ENCODE data around the gene CCRL2. TPM values are rescaled to one million over a fixed set of nuclear protein-coding genes. Genes with fewer than 3 reads are reported as not detected.
A peak's percentile ranks its signal among the peaks of the same experiment; 100 is the strongest.
"Not testable (repeated sequence)": the region's sequence is repeated elsewhere in the genome, so short reads cannot be mapped to it uniquely, and the experiment has no call there.

CCRL2 gene
- total RNA-seq, 2 experiments from 2014 or later: 3.1 to 3.4 TPM

- DNase-seq: no peak
- H3K4me1 Mint-ChIP-seq: peaks cover 4% of the 10 kb centered on the region
- H3K27ac Mint-ChIP-seq: no peak overlapping the region
- H3K36me3 Mint-ChIP-seq: no peaks in the 10 kb centered on the region
- H3K27me3 Mint-ChIP-seq: no peaks in the 10 kb centered on the region
- no peaks in the 10 kb centered on the region for H3K9me3 Mint-ChIP-seq
- H3K4me3 Mint-ChIP-seq: no peak overlapping the region
Observed at GRCh38 chr3:46393011-46393410, 14.0 kb upstream of the CCRL2 start.

DNA sequence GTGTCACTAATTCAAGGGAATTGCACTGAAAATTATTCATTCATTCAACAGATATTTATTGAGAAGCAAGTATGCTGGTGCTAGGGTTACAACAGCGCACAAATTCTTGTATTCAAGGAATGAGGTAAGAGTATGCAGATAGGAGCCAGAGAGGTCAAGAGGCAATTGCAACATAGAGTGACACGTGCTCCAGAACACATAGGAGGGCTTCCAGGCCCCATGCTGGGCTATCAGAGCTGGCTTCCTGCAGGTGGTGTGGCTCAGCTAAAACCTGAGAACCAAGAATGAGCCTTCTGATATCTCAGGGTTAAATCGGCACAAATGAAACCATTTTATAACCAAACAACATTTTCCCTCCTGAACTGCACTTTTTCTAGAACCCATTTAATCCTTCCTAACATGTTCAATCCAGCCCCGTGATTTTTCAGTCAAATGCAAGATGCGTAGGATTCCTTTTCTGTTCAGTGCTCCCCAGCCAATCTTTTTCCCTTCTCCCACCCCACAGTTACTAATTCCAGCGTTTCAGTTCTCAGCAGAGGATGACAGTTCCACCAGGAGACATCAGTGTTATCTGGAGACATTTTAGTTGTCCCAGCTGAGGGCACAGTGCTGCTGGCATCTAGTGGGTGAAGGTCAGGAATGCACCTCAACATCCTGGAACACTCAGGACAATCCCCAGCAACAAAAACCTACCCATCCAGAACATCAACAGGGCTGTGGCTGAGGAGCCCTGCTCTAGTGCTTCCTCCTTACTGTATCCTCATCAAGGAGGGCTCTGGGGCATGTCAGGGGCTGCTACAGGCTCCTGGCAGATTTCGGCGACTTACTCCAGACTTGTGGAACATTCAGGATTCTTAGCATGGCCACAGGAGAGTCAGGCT is 13.3 kb upstream of the CCRL2 start:
- Mint-ChIP-seq H3K27ac (no peak overlapping the region), H3K4me3 (no peak overlapping the region), H3K9me3 (no peaks in the 10 kb centered on the region), H3K36me3 (no peaks in the 10 kb centered on the region), H3K4me1 (peaks cover 4% of the 10 kb centered on the region), H3K27me3 (no peaks in the 10 kb centered on the region)
- no peak for DNase-seq

- Mint-ChIP-seq H3K4me1 (peaks cover 4% of the 10 kb centered on the region), H3K36me3 (no peaks in the 10 kb centered on the region), H3K27ac (no peak overlapping the region), H3K9me3 (no peaks in the 10 kb centered on the region), H3K27me3 (no peaks in the 10 kb centered on the region), H3K4me3 (no peak overlapping the region)
- no peak for DNase-seq
Observed at GRCh38 chr3:46395210-46395661, 11.8 kb upstream of the CCRL2 start.

GRCh38 chr3:46395766-46396530 is 11.1 kb upstream of the CCRL2 start:
- H3K9me3 Mint-ChIP-seq: no peaks in the 10 kb centered on the region
- no peak overlapping the region for H3K27ac Mint-ChIP-seq
- no peak overlapping the region for H3K4me3 Mint-ChIP-seq
- peaks cover 4% of the 10 kb centered on the region for H3K4me1 Mint-ChIP-seq
- no peak for DNase-seq
- H3K36me3 Mint-ChIP-seq: no peaks in the 10 kb centered on the region
- no peaks in the 10 kb centered on the region for H3K27me3 Mint-ChIP-seq

GRCh38 chr3:46397111-46397510 is 9.9 kb upstream of the CCRL2 start:
- Mint-ChIP-seq H3K4me3 (no peak overlapping the region), H3K27ac (no peak overlapping the region), H3K4me1 (peaks cover 4% of the 10 kb centered on the region), H3K36me3 (no peaks in the 10 kb centered on the region), H3K9me3 (no peaks in the 10 kb centered on the region), H3K27me3 (no peaks in the 10 kb centered on the region)
- DNase-seq: no peak

- Mint-ChIP-seq H3K36me3 (no peaks in the 10 kb centered on the region), H3K4me1 (peaks cover 4% of the 10 kb centered on the region), H3K9me3 (no peaks in the 10 kb centered on the region), H3K27ac (no peak overlapping the region), H3K4me3 (no peak overlapping the region), H3K27me3 (no peaks in the 10 kb centered on the region)
- no peak for DNase-seq
Observed at GRCh38 chr3:46398186-46398955, 8.7 kb upstream of the CCRL2 start.

DNA sequence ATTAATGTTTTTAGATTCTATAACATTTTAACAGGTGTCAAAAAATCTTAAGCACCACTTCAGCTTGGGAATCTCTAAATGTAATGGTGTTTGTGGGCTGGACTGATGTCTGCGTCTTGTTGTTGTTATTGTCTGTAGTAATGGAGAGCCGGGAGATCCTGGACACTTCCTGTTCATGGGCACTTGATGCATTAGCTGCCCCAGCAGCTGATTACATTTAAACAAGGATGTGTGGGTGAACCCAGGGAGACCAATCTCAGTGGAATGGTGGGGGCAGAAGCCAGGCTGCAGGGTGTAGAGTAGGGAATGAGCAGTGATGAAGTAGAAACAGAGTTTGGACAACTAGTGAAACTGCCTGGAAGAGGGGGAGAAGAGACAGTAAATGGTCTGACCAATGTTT is 8.0 kb upstream of the CCRL2 start:
- no peak for DNase-seq
- Mint-ChIP-seq H3K36me3 (no peaks in the 10 kb centered on the region), H3K9me3 (no peaks in the 10 kb centered on the region), H3K27me3 (no peaks in the 10 kb centered on the region), H3K27ac (no peak overlapping the region), H3K4me3 (no peak overlapping the region), H3K4me1 (peaks cover 4% of the 10 kb centered on the region)

GRCh38 chr3:46399557-46399956 is 7.5 kb upstream of the CCRL2 start:
- H3K27me3 Mint-ChIP-seq: no peaks in the 10 kb centered on the region
- DNase-seq: no peak
- H3K9me3 Mint-ChIP-seq: no peaks in the 10 kb centered on the region
- H3K27ac Mint-ChIP-seq: no peak overlapping the region
- no peaks in the 10 kb centered on the region for H3K36me3 Mint-ChIP-seq
- H3K4me3 Mint-ChIP-seq: no peak overlapping the region
- peaks cover 4% of the 10 kb centered on the region for H3K4me1 Mint-ChIP-seq

DNA sequence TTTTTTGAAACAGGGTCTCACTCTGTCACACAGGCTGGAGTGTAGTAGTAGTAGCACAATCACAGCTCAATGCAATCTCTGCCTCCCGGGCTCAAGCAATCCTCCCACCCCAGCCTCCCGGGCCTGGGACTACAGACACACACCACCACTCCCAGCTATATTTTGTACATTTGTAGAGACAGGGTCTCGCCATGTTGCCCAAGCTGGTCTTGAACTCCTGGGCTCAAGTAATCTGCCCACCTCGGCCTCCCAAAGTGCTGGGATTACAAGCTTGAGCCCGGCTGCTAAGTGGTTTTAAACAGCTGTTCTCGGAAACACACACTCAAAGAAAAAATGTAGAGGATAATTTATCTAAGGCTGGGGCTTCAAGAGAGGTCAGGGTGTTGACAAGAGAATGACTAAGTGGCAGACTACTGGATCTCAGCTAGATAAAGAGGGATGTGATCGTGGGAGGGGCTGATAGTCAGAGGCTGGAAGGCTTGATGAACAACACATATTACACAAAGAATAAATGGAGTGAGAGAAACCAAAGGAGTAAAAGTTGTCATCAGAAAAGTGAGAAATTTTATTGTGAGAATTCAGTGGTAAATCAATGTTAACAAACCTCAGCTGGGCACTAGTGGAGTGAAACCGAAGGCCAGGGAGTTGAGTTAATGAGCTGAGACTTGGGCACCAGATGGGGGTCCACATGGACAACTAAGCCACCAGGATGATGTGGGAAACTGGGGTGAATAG is 6.9 kb upstream of the CCRL2 start:
- DNase-seq: no peak
- Mint-ChIP-seq H3K9me3 (no peaks in the 10 kb centered on the region), H3K4me3 (no peak overlapping the region), H3K27me3 (no peaks in the 10 kb centered on the region), H3K36me3 (no peaks in the 10 kb centered on the region), H3K4me1 (peaks cover 3% of the 10 kb centered on the region), H3K27ac (no peak overlapping the region)

- Mint-ChIP-seq H3K4me1 (peaks cover 2% of the 10 kb centered on the region), H3K4me3 (no peak overlapping the region), H3K9me3 (no peaks in the 10 kb centered on the region), H3K36me3 (no peaks in the 10 kb centered on the region), H3K27ac (no peak overlapping the region), H3K27me3 (no peaks in the 10 kb centered on the region)
- DNase-seq: no peak
Observed at GRCh38 chr3:46400846-46401245, 6.2 kb upstream of the CCRL2 start.

GRCh38 chr3:46401579-46401978 is 5.5 kb upstream of the CCRL2 start:
- no peaks in the 10 kb centered on the region for H3K27me3 Mint-ChIP-seq
- no peak overlapping the region for H3K27ac Mint-ChIP-seq
- no peak overlapping the region for H3K4me3 Mint-ChIP-seq
- no peaks in the 10 kb centered on the region for H3K36me3 Mint-ChIP-seq
- no peak for DNase-seq
- peaks cover 3% of the 10 kb centered on the region for H3K4me1 Mint-ChIP-seq
- H3K9me3 Mint-ChIP-seq: no peaks in the 10 kb centered on the region

- not testable (repeated sequence) for H3K27me3 Mint-ChIP-seq, H3K4me3 Mint-ChIP-seq, DNase-seq, H3K9me3 Mint-ChIP-seq, H3K36me3 Mint-ChIP-seq, H3K27ac Mint-ChIP-seq
- H3K4me1 Mint-ChIP-seq: peaks cover 15% of the 10 kb centered on the region
Observed at GRCh38 chr3:46402902-46403301, 4.2 kb upstream of the CCRL2 start.

DNA sequence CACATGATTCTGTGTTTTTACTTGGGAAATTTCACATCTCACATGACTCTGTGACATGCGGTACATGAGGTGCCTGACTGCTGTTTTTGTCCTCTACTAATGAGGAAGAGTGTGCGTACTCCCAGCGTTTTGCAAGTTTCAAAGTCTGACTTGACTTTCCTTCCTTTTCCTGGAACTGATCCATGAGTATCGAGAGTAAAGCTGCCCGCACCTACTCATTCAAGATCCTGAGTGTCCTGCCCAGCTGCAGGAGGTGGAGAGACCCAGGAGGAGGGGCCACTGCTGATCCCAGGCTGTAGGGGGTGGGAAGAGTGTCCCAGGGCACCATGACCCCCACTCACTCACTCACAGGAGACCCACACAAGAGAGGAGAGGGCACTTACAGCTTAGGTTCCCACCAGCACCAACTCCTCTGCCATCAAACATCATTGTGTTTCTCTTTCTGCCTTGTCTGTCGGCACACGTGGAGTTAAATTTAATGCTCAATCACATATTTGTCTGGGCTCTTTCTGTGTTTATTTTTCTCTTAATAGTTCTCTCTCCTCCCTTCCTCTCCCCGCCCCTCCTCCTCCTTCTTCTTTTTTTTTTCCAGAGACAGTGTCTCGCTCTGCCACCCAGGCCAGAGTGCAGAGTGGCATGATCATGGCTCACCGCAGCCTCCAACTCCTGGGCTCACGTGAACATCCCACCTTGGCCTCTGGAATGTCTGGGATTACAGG is 1.6 kb upstream of the CCRL2 start:
- Mint-ChIP-seq H3K4me1 (peaks cover 33% of the 10 kb centered on the region), H3K27me3 (no peaks in the 10 kb centered on the region), H3K27ac (no peak overlapping the region), H3K9me3 (no peaks in the 10 kb centered on the region), H3K36me3 (peaks cover 3% of the 10 kb centered on the region), H3K4me3 (no peak overlapping the region)
- DNase-seq: no peak

GRCh38 chr3:46406443-46406787 is 644 bp upstream of the CCRL2 start:
- H3K4me1 Mint-ChIP-seq: peaks cover 33% of the 10 kb centered on the region
- no peak for DNase-seq
- peaks cover 3% of the 10 kb centered on the region for H3K36me3 Mint-ChIP-seq
- H3K9me3 Mint-ChIP-seq: no peaks in the 10 kb centered on the region
- peak overlapping the region; percentile 86 for H3K27ac Mint-ChIP-seq
- H3K4me3 Mint-ChIP-seq: peak overlapping the region; percentile 85
- no peaks in the 10 kb centered on the region for H3K27me3 Mint-ChIP-seq

Data from activated naive CD8-positive, alpha-beta T cell treated with anti-CD3 and anti-CD28 coated beads for 36 hours (primary cell).